Osteoblast (primary cell): ENCODE data around the gene CDIP1. TPM values are rescaled to one million over a fixed set of nuclear protein-coding genes. Genes with fewer than 3 reads are reported as not detected.

Experiments used
- DNase-seq: peaks from one replicate; pipeline ENCODE4 v3.0.0; 2011; ENCODE audit warnings: low spot score, mixed read lengths; ENCODE audit not compliant: insufficient read length; ENCODE audit errors: missing footprints
- H2AFZ ChIP-seq: 2 replicates; pipeline ENCODE4 v1.6.0; 2011; ENCODE audit warnings: mild to moderate bottlenecking, low read length
- H3K27ac ChIP-seq: 2 replicates; pipeline ENCODE4 v1.5.1; 2011; ENCODE audit warnings: mild to moderate bottlenecking, low read depth, low read length, moderate library complexity
- H3K27me3 ChIP-seq: 2 replicates; pipeline ENCODE4 v1.6.0; 2012; ENCODE audit warnings: mild to moderate bottlenecking, control low read depth, inconsistent platforms, low read length, moderate library complexity; ENCODE audit not compliant: insufficient read depth
- H3K36me3 ChIP-seq: 2 replicates; pipeline ENCODE4 v1.5.1; 2011; ENCODE audit warnings: mild to moderate bottlenecking, low read length, control low read depth, moderate library complexity; ENCODE audit not compliant: insufficient read depth
- H3K4me1 ChIP-seq: 2 replicates; pipeline ENCODE4 v1.5.1; 2011; ENCODE audit warnings: mild to moderate bottlenecking, low read length, control low read depth, moderate library complexity; ENCODE audit not compliant: insufficient read depth
- H3K4me2 ChIP-seq: 2 replicates; pipeline ENCODE4 v1.6.0; 2011; ENCODE audit warnings: mild to moderate bottlenecking, low read length; ENCODE audit not compliant: insufficient read depth
- H3K4me3 ChIP-seq: fragments of 200-600 bp; sonication (generic); 3 replicates; pipeline ENCODE4 v1.5.1; 2012; ENCODE audit warnings: mild to moderate bottlenecking, low read length, inconsistent platforms; ENCODE audit not compliant: insufficient read depth
- H3K79me2 ChIP-seq: 2 replicates; pipeline ENCODE4 v1.6.0; 2012; ENCODE audit warnings: mild to moderate bottlenecking, low read length, control low read depth, inconsistent platforms; ENCODE audit not compliant: insufficient read depth
- H3K9me3 ChIP-seq: 2 replicates; pipeline ENCODE4 v1.5.1; 2011; ENCODE audit warnings: low read depth, low read length, control low read depth
- H4K20me1 ChIP-seq: 2 replicates; pipeline ENCODE4 v1.6.0; 2012; ENCODE audit warnings: mild to moderate bottlenecking, low read length, control low read depth; ENCODE audit not compliant: insufficient read depth
- CTCF ChIP-seq: IDR thresholded peaks from 2 replicates; pipeline ENCODE4 v1.5.1; 2011; ENCODE audit warnings: mild to moderate bottlenecking, low read depth, low read length, moderate library complexity; ENCODE audit errors: extremely low read depth
- total RNA-seq: library from RNA; depleted of rRNA; stranded (reverse); fragments of >200 nt; gene quantifications from 2 replicates; pipeline ENCODE4 v1.2.3, GENCODE V29; 2012

CDIP1 gene
- total RNA-seq, 1 donor = 10.5 TPM

- peaks cover under 1% of the 10 kb centered on the region for H3K27me3 ChIP-seq
- H3K79me2 ChIP-seq = peaks cover 24% of the 10 kb centered on the region
- H3K4me3 ChIP-seq = no peak overlapping the region
- H3K9me3 ChIP-seq = no peaks in the 10 kb centered on the region
- peaks cover 6% of the 10 kb centered on the region for H3K4me1 ChIP-seq
- H3K36me3 ChIP-seq = no peaks in the 10 kb centered on the region
- no peak overlapping the region for H3K4me2 ChIP-seq
- TF ChIP-seq CTCF = no peak
- no peak overlapping the region for H3K27ac ChIP-seq
- DNase-seq = no peak
- no peak overlapping the region for H2AFZ ChIP-seq
- H4K20me1 ChIP-seq = peaks cover 7% of the 10 kb centered on the region
These were observed 6.3 kb downstream of the CDIP1 start for GRCh38 chr16:4532238-4532637.

GRCh38 chr16:4531811-4532210, 6.8 kb downstream of the CDIP1 start:
- Histone ChIP-seq H4K20me1 (peaks cover 7% of the 10 kb centered on the region), H3K27me3 (no peaks in the 10 kb centered on the region), H3K36me3 (no peaks in the 10 kb centered on the region), H3K4me2 (no peak overlapping the region), H2AFZ (no peak overlapping the region), H3K4me3 (no peak overlapping the region), H3K9me3 (no peaks in the 10 kb centered on the region), H3K4me1 (peaks cover 6% of the 10 kb centered on the region), H3K27ac (no peak overlapping the region), H3K79me2 (peaks cover 22% of the 10 kb centered on the region)
- no peak for TF ChIP-seq CTCF
- peak; percentile 22 for DNase-seq

- H3K4me2 ChIP-seq = no peak overlapping the region
- H3K79me2 ChIP-seq = peaks cover 5% of the 10 kb centered on the region
- H3K9me3 ChIP-seq = no peaks in the 10 kb centered on the region
- peaks cover 9% of the 10 kb centered on the region for H4K20me1 ChIP-seq
- H3K4me3 ChIP-seq = no peak overlapping the region
- peak; percentile 79 for DNase-seq
- no peak overlapping the region for H2AFZ ChIP-seq
- no peaks in the 10 kb centered on the region for H3K27me3 ChIP-seq
- no peak for TF ChIP-seq CTCF
- H3K4me1 ChIP-seq = peaks cover 6% of the 10 kb centered on the region
- H3K36me3 ChIP-seq = no peaks in the 10 kb centered on the region
- H3K27ac ChIP-seq = no peak overlapping the region
These were observed 9.2 kb downstream of the CDIP1 start for GRCh38 chr16:4529085-4530060.

GRCh38 chr16:4525634-4526277, 12.8 kb downstream of the CDIP1 start:
- peaks cover 6% of the 10 kb centered on the region for H3K4me1 ChIP-seq
- no peak overlapping the region for H3K4me2 ChIP-seq
- TF ChIP-seq CTCF = no peak
- H3K27ac ChIP-seq = no peak overlapping the region
- peak; percentile 83 for DNase-seq
- H3K9me3 ChIP-seq = no peaks in the 10 kb centered on the region
- peaks cover 5% of the 10 kb centered on the region for H3K79me2 ChIP-seq
- no peaks in the 10 kb centered on the region for H3K36me3 ChIP-seq
- H3K27me3 ChIP-seq = no peaks in the 10 kb centered on the region
- H2AFZ ChIP-seq = no peak overlapping the region
- H3K4me3 ChIP-seq = no peak overlapping the region
- H4K20me1 ChIP-seq = peaks cover 6% of the 10 kb centered on the region
